ENCODE data around the gene SUCO.
"Not testable (repeated sequence)": the region's sequence is repeated elsewhere in the genome, so short reads cannot be mapped to it uniquely, and the experiment has no call there.

SUCO gene

DNA sequence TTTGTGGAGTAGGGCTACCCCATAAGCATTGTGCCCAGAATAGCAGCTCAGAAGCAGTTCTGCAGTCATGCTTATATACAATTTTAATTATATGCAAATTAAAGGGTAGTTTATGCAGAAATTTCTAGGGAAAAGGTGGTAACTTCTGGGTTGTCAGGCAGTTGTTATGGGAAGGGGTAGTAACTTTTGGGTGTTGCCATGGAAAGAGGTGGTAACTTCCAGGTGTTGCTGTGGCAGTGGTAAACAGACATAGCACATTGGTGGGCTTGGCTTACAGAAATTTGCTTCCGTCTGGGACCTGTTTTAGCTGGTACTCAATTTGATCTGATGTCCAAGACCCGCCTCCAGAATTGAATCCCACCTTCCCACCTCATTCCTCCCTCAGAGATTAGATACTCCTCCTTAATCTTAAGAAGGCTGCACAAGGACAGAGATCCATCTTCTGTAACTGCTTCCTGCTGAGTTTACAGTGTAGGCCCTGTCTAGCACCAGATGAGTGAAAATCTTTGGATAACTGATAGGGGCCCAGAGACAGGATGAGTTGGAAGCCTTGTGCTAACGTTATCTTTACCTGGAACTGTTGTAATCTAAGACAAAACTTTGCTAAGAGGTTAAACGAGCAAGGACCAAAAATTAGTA, 26.7 kb downstream of the SUCO start:
- no peak for DNase-seq (ENCODE audit: low read depth in 2 of 2)

DNA sequence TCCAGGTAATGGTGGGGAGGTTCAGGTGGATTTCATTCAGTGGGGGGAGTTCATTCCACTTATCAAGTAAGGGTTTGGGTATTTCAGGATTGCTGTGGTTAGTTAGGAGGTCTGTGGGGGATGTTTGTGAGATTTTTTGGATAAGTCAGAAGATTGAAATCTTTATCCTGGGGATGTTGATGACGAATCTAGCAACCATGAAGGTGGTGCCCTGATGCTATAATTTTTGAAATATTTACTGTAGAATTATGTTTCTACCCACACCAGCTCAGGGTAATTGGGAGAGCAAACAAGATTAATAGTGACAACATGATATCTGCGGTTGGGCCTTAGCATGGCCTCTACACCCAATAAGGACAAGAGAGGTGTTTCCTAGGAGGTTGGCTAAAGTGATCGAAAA, 28.3 kb downstream of the SUCO start:
- DNase-seq (ENCODE audit: low read depth in 2 of 2) = no peak

DNA sequence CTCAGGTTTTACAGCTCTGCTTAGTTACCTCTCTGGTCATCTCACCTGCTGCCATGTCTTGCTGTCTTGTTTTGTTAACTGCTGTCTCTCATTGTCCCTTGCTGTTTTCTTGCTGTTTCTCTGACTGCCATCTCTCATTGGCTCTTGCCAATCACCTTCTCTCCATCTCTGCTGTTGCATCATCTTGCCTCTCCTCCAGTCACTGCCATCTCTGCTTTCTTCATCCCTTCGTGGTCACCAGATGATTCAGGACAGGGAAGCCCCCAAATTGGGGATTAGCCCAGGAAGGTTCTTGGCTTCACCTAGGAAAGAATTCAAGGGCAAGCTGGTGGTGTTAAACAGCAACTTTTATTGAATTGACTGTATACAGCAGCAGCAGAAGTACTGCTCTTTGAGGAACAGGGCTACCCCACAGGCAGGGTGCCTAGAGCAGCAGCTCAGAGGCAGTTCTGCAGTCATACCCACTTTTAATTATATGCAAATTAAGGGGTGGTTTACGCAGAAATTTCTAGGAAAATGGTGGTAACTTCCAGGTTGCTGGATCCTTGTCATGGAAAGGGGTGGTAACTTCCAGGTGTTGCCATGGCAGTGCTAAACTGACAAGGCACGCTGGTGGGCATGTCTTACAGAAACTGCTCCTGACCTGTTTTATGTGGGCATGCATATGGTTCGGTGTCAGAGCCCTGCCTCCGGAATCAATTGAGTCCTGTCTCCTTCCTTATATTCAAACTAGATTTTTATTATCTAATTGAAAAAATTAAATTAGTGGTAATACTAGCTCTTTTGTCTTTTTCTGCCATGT, 33.4 kb downstream of the SUCO start:
- no peak for DNase-seq (ENCODE audit: low read depth in 2 of 2)

DNA sequence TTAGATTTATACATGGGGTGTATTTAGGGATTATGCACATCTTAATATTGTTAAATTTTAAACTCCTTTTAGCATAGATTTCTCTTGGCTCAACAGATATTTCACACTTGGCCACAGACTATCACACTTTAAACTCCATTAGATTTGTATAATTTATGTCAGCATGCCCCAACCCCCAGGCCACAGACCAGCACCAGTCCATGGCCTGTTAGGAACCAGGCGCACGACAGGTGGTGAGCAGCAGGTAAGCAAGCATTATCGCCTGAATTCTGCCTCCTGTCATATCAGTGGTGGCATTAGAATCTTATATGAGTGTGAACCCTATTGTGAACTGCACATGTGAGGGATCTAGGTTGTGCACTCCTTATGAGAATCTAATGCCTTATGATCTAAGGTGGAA, 34.8 kb downstream of the SUCO start:
- no peak for DNase-seq (ENCODE audit: low read depth in 2 of 2)

DNA sequence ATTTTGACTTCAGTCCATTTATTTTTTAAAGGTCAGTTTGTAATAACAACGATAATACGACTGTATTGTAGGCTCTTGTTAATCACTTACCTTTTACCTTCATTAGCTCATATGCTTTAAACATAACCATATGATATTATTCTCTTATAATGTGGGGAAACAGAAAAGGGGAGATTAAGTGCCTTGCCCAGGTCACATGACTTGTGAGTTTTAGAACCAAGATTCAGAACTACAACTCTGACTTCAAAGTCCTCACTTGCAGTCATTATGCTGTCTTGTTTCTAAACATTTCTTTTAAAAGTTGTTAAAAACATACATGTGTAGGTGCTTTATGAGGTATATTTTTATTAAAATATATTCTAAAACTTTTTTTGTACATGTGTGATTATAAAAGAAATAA, 41.1 kb downstream of the SUCO start:
- no peak for DNase-seq (ENCODE audit: low read depth in 2 of 2)

DNA sequence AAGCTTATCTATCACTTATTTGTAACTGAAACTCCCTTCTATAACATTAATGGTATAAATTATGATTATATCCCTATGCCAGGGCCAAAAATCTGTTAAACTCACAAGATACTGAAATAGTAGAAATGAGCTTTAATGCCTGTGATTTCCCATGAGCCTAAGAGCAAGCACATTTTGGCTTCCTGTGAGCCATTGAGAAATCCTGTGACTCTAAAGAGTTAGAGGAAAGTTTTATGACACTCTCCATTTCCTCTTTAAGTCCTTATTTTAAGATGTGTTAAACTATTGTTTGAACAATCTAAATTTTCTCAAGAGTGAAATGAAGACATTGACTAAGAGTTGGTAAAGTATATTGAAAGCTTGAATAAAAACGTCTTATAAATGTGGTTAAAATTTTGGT, 45.6 kb downstream of the SUCO start:
- no peak for DNase-seq (ENCODE audit: low read depth in 2 of 2)

DNA sequence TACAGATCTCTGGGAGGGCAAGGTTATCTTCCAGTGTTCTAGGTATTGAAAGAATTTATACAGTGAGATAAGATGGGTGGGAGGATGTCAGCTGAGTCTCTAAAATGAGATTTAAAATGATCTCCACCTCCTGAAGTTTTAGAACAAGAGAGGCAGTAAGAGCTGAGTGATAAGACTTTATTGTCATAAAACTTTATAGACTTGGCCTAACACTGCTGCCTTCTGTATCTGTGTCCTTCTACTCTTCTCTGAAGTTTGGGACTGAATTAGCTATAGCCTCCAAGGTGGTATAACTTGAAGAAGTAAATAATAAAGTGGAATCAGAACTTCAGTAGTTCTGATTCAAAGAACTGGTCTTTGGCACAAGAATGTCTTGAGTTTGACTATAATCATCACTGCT, 48.3 kb downstream of the SUCO start:
- DNase-seq (ENCODE audit: low read depth in 2 of 2) = no peak

DNA sequence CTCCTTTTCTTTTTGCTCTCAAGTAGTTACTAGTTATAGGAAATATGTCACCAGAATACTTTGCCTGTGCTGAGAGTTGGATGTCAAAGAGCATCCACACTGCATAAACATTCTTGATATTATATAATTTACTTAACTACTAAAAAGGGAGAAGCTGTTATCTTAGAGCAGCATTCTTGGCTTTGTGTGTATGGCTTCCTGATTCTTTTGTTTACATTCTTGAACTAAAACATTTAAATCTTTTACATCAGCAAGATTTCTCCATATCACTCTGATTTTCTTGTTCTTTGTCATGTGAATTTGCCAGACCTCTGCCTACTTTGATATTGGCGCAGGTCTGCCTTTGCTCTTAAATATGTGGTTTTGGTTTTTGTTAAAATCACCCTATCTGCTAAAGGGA, 48.8 kb downstream of the SUCO start:
- no peak for DNase-seq (ENCODE audit: low read depth in 2 of 2)

DNA sequence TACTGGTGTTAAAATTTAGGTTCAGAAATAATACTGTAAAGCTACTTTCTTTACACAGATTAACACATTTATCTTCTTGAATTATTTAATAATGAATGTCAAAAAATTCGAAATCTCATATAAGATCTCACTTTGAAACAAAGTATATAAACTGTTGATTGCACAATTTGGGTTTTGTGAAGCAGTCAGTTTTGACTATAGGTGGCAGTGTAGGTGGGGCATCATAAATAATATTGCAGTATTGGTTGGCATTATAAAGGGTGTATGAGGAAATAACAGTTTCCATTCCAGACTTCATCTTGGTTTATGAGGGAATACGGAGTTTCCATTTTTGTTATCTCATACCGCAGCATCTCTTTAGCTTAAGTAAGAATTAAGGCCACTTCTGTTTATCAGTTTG, 49.9 kb downstream of the SUCO start:
- no peak for DNase-seq (ENCODE audit: low read depth in 2 of 2)

DNA sequence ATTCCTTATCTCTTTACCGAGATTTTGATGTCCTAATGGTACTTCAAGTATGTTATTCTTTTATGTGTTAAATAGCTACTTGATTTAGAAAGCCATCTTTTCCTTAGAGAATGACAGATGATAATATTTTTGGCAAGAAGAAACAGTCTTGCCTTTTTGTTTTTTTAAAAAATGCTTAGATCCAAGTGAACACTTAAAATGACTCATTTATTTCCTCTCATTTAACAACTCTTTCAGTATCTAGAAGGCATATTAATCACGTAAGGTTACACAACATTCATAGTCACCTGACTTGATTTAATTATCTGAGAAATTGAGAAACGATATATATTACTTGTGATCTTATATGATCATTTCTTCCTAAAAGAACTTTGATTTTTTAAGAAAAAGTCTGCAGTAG, 52.4 kb downstream of the SUCO start:
- no peak for DNase-seq (ENCODE audit: low read depth in 2 of 2)

DNA sequence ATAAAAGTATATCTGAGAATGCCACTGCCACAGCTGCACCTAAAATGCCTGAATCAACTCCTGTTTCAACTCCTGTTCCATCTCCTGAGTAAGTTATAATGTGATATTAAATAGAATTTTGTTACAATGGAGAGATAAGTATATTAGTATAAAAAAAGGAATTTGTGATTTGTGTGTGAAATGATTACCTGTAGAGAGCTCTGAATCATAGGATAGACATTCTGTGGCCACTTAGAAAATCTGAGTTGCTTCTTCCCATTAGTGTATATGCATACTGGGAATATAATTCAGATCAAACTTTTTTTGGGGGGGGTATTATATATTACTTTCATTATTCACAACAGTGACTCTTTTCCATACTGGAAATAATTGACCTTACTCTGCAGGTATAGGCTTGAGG, 52.9 kb downstream of the SUCO start:
- DNase-seq (ENCODE audit: low read depth in 2 of 2) = no peak

DNA sequence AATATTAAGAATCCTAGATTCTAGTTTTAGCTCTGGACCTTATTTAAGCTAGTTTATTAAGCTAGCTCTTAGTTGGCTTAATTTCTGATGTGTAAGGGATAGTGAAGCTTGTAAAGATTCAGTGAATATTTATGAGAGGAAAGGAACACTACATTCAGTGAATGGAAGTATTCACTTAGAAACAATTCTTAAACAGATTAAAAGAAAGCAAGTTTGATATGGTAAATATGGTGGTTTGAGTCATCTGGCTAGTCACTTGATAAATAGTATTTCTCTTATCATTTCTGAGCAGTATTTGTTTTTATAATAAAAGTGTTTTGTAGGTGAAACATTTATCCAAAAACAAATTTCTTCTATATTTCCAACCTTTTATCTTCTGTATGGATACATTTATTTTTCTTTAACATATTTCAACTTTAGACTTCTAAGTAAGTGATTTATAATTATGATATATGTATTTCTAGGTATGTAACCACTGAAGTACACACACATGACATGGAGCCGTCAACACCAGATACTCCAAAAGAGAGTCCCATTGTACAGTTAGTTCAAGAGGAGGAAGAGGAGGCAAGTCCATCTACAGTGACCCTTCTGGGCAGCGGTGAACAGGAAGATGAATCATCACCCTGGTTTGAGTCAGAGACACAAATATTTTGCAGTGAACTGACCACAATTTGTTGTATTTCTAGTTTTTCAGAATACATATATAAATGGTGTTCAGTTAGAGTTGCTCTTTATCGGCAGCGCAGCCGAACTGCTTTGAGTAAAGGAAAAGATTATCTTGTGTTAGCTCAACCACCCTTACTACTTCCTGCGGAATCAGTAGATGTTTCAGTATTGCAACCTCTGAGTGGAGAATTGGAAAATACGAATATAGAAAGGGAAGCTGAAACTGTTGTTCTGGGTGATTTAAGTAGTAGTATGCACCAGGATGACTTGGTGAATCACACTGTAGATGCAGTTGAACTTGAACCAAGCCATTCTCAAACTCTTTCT, 55.6 kb downstream of the SUCO start:
- no peak for DNase-seq (ENCODE audit: low read depth in 2 of 2)

DNA sequence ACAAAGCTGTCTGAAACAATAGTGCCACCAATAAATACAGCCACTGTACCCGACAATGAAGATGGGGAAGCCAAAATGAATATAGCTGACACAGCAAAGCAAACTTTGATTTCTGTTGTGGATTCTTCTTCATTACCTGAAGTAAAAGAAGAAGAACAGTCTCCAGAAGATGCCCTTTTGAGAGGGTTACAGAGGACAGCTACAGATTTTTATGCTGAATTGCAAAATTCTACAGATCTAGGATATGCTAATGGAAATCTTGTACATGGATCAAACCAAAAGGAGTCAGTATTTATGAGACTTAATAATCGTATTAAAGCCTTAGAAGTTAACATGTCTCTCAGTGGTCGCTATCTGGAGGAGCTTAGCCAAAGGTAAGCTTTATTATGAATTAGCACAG, 56.6 kb downstream of the SUCO start:
- no peak for DNase-seq (ENCODE audit: low read depth in 2 of 2)

DNA sequence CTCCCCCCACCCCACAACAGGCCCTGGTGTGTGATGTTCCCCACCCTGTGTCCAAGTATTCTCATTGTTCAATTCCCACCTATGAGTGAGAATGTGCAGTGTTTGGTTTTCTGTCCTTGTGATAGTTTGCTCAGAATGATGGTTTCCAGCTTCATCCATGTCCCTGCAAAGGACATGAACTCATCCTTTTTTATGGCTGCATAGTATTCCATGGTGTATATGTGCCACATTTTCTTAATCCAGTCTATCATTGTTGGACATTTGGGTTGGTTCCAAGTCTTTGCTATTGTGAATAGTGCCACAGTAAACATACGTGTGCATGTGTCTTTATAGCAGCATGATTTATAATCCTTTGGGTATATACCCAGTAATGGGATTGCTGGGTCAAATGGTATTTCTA, 58.5 kb downstream of the SUCO start:
- DNase-seq (ENCODE audit: low read depth in 2 of 2) = not testable (repeated sequence)

DNA sequence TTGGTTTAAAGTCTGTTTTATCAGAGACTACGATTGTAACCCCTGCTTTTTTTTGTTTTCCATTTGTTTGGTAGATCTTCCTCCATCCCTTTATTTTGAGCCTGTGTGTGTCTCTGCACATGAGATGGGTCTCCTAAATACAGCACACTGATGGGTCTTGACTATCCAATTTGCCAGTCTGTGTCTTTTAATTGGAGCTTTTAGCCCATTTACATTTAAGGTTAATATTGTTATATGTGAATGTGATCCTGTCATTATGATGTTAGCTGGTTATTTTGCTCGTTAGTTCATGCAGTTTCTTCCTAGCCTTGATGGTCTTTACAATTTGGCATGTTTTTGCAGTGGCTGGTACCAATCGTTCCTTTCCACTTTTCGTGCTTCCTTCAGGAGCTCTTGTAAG, 62.1 kb downstream of the SUCO start:
- DNase-seq (ENCODE audit: low read depth in 2 of 2) = not testable (repeated sequence)

DNA sequence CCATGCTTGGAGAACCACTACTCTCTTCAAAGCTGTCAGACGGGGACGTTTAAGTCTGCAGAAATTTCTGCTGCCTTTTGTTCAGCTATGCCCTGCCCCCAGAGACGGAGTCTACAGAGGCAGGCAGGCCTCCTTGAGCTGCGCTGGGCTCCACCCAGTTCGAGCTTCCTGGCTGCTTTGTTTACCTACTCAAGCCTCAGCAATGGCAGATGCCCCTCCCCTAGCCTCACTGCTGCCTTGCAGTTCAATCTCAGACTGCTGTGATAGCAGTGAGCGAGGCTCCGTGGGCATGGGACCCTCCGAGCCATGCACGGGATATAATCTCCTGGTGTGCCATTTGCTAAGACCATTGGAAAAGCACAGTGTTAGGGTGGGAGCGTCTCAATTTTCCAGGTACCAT, 63.8 kb downstream of the SUCO start:
- not testable (repeated sequence) for DNase-seq (ENCODE audit: low read depth in 2 of 2)

DNA sequence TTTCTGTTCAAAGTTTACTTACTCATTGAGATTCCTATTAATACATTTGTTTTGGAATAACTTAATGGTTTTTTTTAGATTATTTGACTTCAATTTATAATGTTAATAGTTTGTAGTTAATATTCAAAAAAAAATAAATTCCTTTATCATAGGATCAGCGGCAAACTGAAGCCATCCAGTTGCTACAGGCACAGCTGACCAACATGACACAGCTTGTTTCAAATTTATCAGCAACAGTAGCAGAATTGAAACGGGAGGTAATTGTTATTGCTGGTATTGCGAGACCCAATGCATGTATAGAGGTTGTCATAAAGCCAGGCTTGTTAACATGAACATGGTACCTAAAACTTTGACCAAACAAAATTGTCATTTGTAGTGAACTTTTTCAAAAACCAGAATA, 67.0 kb downstream of the SUCO start:
- DNase-seq (ENCODE audit: low read depth in 2 of 2) = no peak

DNA sequence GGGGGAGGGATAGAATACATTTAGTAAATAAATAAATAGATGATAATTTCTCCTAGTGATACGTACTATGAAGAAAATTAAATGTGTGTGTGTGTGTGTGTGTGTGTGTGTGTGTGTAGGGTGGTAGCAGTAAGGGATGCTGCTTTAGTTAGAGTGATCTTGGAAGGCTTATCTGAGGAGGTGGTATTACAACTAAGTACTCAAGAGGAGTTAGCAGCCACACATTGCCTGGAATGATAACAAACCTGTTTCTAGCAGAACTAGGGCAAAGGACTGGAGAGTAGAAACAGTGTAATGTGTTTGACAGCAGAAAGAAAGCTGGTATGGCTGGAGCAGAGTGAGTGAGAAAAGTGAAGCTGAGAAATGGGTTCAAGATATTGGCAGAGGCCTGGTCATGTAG, 67.7 kb downstream of the SUCO start:
- DNase-seq (ENCODE audit: low read depth in 2 of 2) = no peak

DNA sequence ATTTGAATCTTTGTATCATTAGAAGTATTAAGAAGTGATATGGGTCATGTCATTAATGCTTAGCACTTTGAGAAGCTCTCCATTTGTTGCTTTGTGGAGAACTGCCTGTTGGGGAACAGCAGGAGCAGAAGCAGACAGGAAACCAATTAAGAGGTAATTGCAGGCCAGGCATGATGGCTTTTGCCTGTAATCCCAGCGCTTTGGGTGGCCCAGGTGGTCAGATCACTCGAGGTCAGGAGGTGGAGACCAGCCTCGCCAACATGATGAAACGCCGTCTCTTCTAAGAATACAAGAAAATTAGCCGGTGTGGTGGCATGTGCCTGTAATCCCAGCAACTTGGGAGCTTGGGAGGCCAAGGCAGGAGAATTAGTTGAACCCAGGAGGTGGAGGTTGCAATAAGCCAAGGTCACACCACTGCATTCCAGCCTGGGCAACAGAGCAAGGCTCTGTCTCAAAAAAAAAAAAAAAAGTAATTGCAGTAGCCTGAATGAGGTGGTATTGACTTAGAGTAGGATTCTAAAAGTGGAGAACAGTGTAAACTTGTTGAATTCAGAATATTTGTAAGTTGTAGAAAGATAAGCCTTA, 68.2 kb downstream of the SUCO start:
- DNase-seq (ENCODE audit: low read depth in 2 of 2) = no peak

DNA sequence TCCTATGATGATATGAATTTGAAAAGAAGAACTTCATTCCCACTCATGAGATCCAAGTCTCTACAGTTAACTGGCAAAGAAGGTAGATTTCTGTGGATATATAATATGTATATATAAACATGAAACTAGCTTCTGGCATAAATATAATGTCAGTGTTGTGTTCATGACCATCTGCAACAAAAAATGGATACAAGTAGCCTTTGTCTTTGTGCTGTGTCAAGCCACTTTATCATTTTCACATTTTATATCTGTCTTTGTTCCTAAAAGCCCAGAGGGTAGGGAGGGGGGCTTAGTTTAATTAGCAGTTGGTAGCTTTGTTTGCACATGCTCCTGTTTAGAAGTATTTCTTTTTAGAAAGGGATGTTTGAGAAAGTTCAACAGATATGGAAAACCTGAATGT, 69.8 kb downstream of the SUCO start:
- no peak for DNase-seq (ENCODE audit: low read depth in 2 of 2)

DNA sequence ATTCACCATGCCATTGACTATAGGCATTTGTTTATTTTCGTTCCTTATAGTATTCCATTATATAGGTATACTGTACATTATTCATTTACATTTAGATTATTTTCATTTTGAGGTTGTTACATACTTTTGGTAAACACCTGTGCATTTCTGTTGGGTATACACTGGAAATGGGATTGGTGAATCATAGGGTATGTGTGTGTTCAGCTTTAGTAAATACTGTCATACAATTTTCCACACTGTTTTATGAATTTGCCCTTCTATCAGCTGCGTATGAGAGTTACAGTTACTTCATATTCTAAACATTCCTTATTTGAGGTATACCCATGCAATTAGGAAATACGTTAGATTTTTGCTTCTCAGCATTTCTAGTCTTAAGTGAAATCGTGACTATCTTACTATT, 70.9 kb downstream of the SUCO start:
- DNase-seq (ENCODE audit: low read depth in 2 of 2) = no peak

DNA sequence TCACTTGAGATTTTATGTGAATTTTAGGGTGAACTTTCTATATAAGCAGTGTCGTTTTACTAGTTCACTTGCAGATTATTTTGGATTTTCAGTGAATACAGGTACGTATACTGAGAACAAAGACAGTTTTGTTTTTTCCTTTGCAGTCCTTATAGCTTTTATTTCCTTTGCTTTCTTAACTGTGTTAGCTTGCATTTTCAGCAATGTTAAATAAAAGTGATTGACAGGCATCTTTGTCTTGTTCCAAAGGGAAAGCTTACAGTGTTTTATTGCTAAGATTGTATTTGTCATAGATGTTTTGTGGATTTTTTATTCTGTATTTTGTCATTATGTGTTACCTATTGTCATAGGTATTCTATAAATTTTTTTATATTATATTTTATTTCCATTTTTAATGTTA, 72.7 kb downstream of the SUCO start:
- DNase-seq (ENCODE audit: low read depth in 2 of 2) = no peak

Data from stimulated activated CD4-positive, alpha-beta T cell treated with anti-CD3 and anti-CD28 coated beads, Interleukin-12 subunit alpha, Interleukin-12 subunit beta, amount 100 ng/mL, for 24 hours (primary cell).